Neural crest cell (in vitro differentiated cells): ENCODE data around the gene YIF1B. TPM values are rescaled to one million over a fixed set of nuclear protein-coding genes. Genes with fewer than 3 reads are reported as not detected.
"Not testable (repeated sequence)": the region's sequence is repeated elsewhere in the genome, so short reads cannot be mapped to it uniquely, and the experiment has no call there.

Source experiments
- DNase-seq: peaks from one replicate; pipeline ENCODE4 v3.0.0; 2021; ENCODE audit warnings: low read depth, mixed read lengths, low spot score
- H3K27ac Mint-ChIP-seq: one replicate; pipeline ENCODE4 v1.8.0; 2021; ENCODE audit warnings: mild to moderate bottlenecking, mixed read lengths; ENCODE audit not compliant: unreplicated experiment
- H3K27me3 Mint-ChIP-seq: 2 replicates; pipeline ENCODE4 v1.8.0; 2021; ENCODE audit warnings: low read depth, mild to moderate bottlenecking, mixed read lengths
- H3K36me3 Mint-ChIP-seq: 2 replicates; pipeline ENCODE4 v1.8.0; 2021; ENCODE audit warnings: low read depth, mild to moderate bottlenecking, mixed read lengths
- H3K4me1 Mint-ChIP-seq: 2 replicates; pipeline ENCODE4 v1.8.0; 2021; ENCODE audit warnings: mixed read lengths
- H3K4me3 Mint-ChIP-seq: one replicate; pipeline ENCODE4 v1.8.0; 2021; ENCODE audit warnings: mild to moderate bottlenecking, mixed read lengths
- H3K9me3 Mint-ChIP-seq: 2 replicates; pipeline ENCODE4 v1.8.0; 2021; ENCODE audit warnings: mixed read lengths
- CTCF ChIP-seq: fragments of 200-600 bp; sonication (generic); conservative IDR thresholded peaks from 2 replicates; pipeline ENCODE4 v1.5.0; 2021; ENCODE audit warnings: antibody characterized with exemption, mild to moderate bottlenecking
- long read RNA-seq: library from polyadenylated mRNA; unstranded; transcript quantifications from one replicate; pipeline ENCODE4 v2.0.0, GENCODE V29; 2020
- total RNA-seq: library from RNA; stranded (reverse); gene quantifications from 2 replicates; pipeline ENCODE4 v1.2.1, GENCODE V29; 2021

Gene YIF1B
- total RNA-seq: 43.7 and 45.7 TPM in 2 replicates
- long read RNA-seq, partial matches to known transcripts: 0 of 5 reads
- long read RNA-seq, other reads (novel, unspliced or antisense): 0 of 5 reads

- peaks cover 20% of the 10 kb centered on the region for H3K4me1 Mint-ChIP-seq
- H3K36me3 Mint-ChIP-seq: no peaks in the 10 kb centered on the region
- peak; percentile 90 for DNase-seq
- peak within 1 kb of the TSS; percentile 88 for H3K4me3 Mint-ChIP-seq
- no peaks in the 10 kb centered on the region for H3K9me3 Mint-ChIP-seq
- H3K27me3 Mint-ChIP-seq: peaks cover 43% of the 10 kb centered on the region
- peak within 1 kb of the TSS; percentile 92 for H3K27ac Mint-ChIP-seq
- no peak for TF ChIP-seq CTCF
Measured at GRCh38 chr19:38315657-38316476, at the start of gene YIF1B. YIF1B (minus strand) TSS chr19:38315947; CDS start chr19:38315917, 30 bp downstream.

GRCh38 chr19:38362946-38363688 lies 47.4 kb upstream of the YIF1B start:
- Mint-ChIP-seq H3K4me3 (peak overlapping the region; percentile 56), H3K27me3 (peaks cover 52% of the 10 kb centered on the region)
- H3K36me3 Mint-ChIP-seq, H3K9me3 Mint-ChIP-seq, H3K27ac Mint-ChIP-seq, DNase-seq, H3K4me1 Mint-ChIP-seq: not testable (repeated sequence)

GRCh38 chr19:38362076-38362945 lies 46.6 kb upstream of the YIF1B start:
- no peaks in the 10 kb centered on the region for H3K36me3 Mint-ChIP-seq
- H3K4me3 Mint-ChIP-seq: peak overlapping the region; percentile 85
- H3K27ac Mint-ChIP-seq: no peak overlapping the region
- no peaks in the 10 kb centered on the region for H3K9me3 Mint-ChIP-seq
- TF ChIP-seq CTCF: no peak
- peaks cover 58% of the 10 kb centered on the region for H3K27me3 Mint-ChIP-seq
- peak; percentile 63 for DNase-seq
- H3K4me1 Mint-ChIP-seq: peaks cover 9% of the 10 kb centered on the region

- peaks cover 61% of the 10 kb centered on the region for H3K27me3 Mint-ChIP-seq
- no peak overlapping the region for H3K27ac Mint-ChIP-seq
Measured at GRCh38 chr19:38361633-38362075, 45.9 kb upstream of the YIF1B start.

More at GRCh38 chr19:38361633-38362075, 45.9 kb upstream of the YIF1B start:
- no peaks in the 10 kb centered on the region for H3K9me3 Mint-ChIP-seq
- TF ChIP-seq CTCF: peak; percentile 48
- H3K4me3 Mint-ChIP-seq: peak overlapping the region; percentile 85
- no peaks in the 10 kb centered on the region for H3K36me3 Mint-ChIP-seq
- peak; percentile 65 for DNase-seq
- peaks cover 9% of the 10 kb centered on the region for H3K4me1 Mint-ChIP-seq
